ENCODE measurements around the gene CLPTM1L.

- TF ChIP-seq POLR2A (IDR thresholded peaks at IDR 0.05) (no peak), CTCF (IDR thresholded peaks at IDR 0.05) (no peak)
Measured at GRCh38 chr5:1316588-1317340, 28.1 kb downstream of the CLPTM1L start.

Data from adrenal gland (tissue), 5 donors.